GM23338 (cell line): ENCODE results near the gene AKT2. TPM values are rescaled to one million over a fixed set of nuclear protein-coding genes. Genes with fewer than 3 reads are reported as not detected.

ENCODE experiments used
- CREB1 ChIP-seq: fragments of 250-450 bp; sonication (Bioruptor Pico); IDR thresholded peaks from 2 replicates; pipeline ENCODE4 v1.5.0; 2020; ENCODE audit warnings: low read depth, mild to moderate bottlenecking, moderate library complexity
- JUNB ChIP-seq: IDR thresholded peaks from one replicate; pipeline ENCODE4 v1.6.1; 2016; ENCODE audit warnings: antibody characterized with exemption; ENCODE audit not compliant: unreplicated experiment
- NANOG ChIP-seq: IDR thresholded peaks from 2 replicates; pipeline ENCODE4 v1.6.1; 2016; ENCODE audit warnings: antibody characterized with exemption, borderline replicate concordance
- POLR2AphosphoS5 ChIP-seq: IDR thresholded peaks from 2 replicates; pipeline ENCODE4 v1.6.1; 2016; ENCODE audit warnings: antibody characterized with exemption, low read depth
- STAT1 ChIP-seq: IDR thresholded peaks from one replicate; pipeline ENCODE4 v1.6.1; 2016; ENCODE audit warnings: antibody characterized with exemption; ENCODE audit not compliant: unreplicated experiment
- polyA plus RNA-seq: library from polyadenylated mRNA; unstranded; fragments of >200 nt; fragmentation: Nextera tagmentation; extraction: Ambion mirVana; gene quantifications from 2 replicates; pipeline ENCODE4 v1.2.1, GENCODE V29; 2016
- total RNA-seq: library from RNA; depleted of rRNA; stranded (reverse); fragments of >200 nt; shearing (Covaris generic); gene quantifications from 2 replicates; pipeline ENCODE4 v1.2.3, GENCODE V29; 2014
- TF ChIP-seq, protein P1 (sequence below): fragments of 250-450 bp; sonication (Bioruptor Pico); IDR thresholded peaks from 2 replicates; pipeline ENCODE4 v1.5.0; 2020; ENCODE audit warnings: mild to moderate bottlenecking, moderate library complexity
- TF ChIP-seq, protein P2 (sequence below): IDR thresholded peaks from one replicate; pipeline ENCODE4 v1.6.1; 2018; ENCODE audit warnings: antibody characterized with exemption; ENCODE audit not compliant: unreplicated experiment
- TF ChIP-seq, protein P3 (sequence below): IDR thresholded peaks from 2 replicates; pipeline ENCODE4 v1.6.1; 2016; ENCODE audit warnings: antibody characterized with exemption

The AKT2 gene
- total and polyA plus RNA-seq, 2 experiments from 2014 or later, result 17.6 to 123 TPM

DNA sequence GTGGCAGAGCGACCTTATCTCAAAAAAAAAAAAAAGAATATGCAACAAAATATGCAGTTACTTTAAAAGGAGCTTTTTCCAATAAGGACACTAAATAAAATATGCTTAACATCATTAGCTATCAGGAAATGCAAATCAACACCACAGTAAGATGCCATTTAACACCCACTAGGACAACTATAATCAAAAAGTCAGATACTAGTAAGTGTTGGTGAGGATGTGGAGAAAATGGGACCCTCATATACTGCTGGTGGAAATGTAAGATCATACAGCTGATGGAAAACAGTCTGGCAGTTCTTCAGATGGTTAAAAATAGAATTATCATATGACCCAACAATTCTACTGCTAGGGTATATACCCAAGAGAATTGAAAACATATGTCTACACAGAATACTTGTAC, 24.5 kb upstream of the AKT2 start (continued):
- TF ChIP-seq, protein P1, sequence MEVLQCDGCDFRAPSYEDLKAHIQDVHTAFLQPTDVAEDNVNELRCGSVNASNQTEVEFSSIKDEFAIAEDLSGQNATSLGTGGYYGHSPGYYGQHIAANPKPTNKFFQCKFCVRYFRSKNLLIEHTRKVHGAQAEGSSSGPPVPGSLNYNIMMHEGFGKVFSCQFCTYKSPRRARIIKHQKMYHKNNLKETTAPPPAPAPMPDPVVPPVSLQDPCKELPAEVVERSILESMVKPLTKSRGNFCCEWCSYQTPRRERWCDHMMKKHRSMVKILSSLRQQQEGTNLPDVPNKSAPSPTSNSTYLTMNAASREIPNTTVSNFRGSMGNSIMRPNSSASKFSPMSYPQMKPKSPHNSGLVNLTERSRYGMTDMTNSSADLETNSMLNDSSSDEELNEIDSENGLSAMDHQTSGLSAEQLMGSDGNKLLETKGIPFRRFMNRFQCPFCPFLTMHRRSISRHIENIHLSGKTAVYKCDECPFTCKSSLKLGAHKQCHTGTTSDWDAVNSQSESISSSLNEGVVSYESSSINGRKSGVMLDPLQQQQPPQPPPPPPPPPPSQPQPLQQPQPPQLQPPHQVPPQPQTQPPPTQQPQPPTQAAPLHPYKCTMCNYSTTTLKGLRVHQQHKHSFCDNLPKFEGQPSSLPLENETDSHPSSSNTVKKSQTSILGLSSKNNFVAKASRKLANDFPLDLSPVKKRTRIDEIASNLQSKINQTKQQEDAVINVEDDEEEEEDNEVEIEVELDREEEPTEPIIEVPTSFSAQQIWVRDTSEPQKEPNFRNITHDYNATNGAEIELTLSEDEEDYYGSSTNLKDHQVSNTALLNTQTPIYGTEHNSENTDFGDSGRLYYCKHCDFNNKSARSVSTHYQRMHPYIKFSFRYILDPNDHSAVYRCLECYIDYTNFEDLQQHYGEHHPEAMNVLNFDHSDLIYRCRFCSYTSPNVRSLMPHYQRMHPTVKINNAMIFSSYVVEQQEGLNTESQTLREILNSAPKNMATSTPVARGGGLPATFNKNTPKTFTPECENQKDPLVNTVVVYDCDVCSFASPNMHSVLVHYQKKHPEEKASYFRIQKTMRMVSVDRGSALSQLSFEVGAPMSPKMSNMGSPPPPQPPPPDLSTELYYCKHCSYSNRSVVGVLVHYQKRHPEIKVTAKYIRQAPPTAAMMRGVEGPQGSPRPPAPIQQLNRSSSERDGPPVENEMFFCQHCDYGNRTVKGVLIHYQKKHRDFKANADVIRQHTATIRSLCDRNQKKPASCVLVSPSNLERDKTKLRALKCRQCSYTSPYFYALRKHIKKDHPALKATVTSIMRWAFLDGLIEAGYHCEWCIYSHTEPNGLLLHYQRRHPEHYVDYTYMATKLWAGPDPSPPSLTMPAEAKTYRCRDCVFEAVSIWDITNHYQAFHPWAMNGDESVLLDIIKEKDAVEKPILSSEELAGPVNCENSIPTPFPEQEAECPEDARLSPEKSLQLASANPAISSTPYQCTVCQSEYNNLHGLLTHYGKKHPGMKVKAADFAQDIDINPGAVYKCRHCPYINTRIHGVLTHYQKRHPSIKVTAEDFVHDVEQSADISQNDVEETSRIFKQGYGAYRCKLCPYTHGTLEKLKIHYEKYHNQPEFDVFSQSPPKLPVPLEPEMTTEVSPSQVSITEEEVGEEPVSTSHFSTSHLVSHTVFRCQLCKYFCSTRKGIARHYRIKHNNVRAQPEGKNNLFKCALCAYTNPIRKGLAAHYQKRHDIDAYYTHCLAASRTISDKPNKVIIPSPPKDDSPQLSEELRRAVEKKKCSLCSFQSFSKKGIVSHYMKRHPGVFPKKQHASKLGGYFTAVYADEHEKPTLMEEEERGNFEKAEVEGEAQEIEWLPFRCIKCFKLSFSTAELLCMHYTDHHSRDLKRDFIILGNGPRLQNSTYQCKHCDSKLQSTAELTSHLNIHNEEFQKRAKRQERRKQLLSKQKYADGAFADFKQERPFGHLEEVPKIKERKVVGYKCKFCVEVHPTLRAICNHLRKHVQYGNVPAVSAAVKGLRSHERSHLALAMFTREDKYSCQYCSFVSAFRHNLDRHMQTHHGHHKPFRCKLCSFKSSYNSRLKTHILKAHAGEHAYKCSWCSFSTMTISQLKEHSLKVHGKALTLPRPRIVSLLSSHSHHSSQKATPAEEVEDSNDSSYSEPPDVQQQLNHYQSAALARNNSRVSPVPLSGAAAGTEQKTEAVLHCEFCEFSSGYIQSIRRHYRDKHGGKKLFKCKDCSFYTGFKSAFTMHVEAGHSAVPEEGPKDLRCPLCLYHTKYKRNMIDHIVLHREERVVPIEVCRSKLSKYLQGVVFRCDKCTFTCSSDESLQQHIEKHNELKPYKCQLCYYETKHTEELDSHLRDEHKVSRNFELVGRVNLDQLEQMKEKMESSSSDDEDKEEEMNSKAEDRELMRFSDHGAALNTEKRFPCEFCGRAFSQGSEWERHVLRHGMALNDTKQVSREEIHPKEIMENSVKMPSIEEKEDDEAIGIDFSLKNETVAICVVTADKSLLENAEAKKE, result no peak
- TF ChIP-seq STAT1 (no peak), NANOG (no peak), POLR2AphosphoS5 (no peak), JUNB (no peak), CREB1 (CRISPR knock-in tag) (no peak)
- TF ChIP-seq, protein P2, sequence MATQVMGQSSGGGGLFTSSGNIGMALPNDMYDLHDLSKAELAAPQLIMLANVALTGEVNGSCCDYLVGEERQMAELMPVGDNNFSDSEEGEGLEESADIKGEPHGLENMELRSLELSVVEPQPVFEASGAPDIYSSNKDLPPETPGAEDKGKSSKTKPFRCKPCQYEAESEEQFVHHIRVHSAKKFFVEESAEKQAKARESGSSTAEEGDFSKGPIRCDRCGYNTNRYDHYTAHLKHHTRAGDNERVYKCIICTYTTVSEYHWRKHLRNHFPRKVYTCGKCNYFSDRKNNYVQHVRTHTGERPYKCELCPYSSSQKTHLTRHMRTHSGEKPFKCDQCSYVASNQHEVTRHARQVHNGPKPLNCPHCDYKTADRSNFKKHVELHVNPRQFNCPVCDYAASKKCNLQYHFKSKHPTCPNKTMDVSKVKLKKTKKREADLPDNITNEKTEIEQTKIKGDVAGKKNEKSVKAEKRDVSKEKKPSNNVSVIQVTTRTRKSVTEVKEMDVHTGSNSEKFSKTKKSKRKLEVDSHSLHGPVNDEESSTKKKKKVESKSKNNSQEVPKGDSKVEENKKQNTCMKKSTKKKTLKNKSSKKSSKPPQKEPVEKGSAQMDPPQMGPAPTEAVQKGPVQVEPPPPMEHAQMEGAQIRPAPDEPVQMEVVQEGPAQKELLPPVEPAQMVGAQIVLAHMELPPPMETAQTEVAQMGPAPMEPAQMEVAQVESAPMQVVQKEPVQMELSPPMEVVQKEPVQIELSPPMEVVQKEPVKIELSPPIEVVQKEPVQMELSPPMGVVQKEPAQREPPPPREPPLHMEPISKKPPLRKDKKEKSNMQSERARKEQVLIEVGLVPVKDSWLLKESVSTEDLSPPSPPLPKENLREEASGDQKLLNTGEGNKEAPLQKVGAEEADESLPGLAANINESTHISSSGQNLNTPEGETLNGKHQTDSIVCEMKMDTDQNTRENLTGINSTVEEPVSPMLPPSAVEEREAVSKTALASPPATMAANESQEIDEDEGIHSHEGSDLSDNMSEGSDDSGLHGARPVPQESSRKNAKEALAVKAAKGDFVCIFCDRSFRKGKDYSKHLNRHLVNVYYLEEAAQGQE, result no peak
- TF ChIP-seq, protein P3, sequence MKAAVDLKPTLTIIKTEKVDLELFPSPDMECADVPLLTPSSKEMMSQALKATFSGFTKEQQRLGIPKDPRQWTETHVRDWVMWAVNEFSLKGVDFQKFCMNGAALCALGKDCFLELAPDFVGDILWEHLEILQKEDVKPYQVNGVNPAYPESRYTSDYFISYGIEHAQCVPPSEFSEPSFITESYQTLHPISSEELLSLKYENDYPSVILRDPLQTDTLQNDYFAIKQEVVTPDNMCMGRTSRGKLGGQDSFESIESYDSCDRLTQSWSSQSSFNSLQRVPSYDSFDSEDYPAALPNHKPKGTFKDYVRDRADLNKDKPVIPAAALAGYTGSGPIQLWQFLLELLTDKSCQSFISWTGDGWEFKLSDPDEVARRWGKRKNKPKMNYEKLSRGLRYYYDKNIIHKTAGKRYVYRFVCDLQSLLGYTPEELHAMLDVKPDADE, result no peak
